ENCODE measurements around the gene EML2.
A peak's percentile ranks its signal among the peaks of the same experiment; 100 is the strongest.

The EML2 gene

DNA sequence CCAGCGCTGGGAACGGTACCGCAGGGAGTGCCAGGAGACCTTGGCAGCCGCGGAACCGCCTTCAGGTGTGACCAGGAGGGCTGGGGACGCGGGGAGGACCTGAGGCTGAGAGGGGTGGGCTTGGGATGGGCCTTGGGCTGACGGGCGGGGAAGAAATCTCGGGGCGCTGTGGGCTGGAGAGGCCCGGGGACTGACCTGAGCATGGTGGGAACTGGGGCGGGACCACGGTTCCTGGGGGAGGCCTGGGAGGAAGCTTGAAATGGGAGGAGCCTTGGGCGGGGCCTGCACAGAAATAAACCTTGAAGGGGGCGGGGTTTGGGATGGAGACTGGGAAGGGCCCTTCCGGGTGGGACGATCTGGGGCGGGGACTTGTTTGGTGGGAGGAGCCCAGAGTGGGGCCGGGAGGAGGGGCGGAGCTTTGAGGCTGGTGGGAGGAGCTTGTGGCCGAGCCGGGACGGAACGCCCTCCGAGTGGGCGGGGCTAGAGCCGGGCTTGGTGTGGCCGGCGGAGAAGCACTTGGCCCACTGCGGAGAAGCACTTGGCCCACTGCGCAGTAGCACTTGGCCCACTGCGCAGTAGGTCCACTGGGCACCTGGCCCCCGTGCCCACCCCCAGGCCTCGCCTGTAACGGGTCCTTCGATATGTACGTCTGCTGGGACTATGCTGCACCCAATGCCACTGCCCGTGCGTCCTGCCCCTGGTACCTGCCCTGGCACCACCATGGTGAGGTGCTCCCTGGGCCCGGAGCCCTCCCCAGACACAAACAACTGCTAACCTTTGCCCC lies 31.7 kb upstream of the EML2 start:
- Histone ChIP-seq H3K9me3 (ENCODE audit: control insufficient read depth, low read length) (no peaks in the 10 kb centered on the region), H3K27me3 (replicated peaks; ENCODE audit: control insufficient read depth, insufficient read depth, low read length, poor library complexity, severe bottlenecking) (peaks cover 25% of the 10 kb centered on the region), H3K4me1 (ENCODE audit: control insufficient read depth, insufficient read depth, low read length, poor library complexity, severe bottlenecking) (peaks cover 26% of the 10 kb centered on the region), H3K36me3 (ENCODE audit: control insufficient read depth, insufficient read depth, low read length) (no peaks in the 10 kb centered on the region), H3K4me3 (ENCODE audit: insufficient read depth, low read depth, low read length, poor library complexity, severe bottlenecking) (no peak overlapping the region), H3K27ac (ENCODE audit: insufficient read depth, low read length, poor library complexity, severe bottlenecking) (no peak overlapping the region)
- DNase-seq: peak in 2 of 3 donors; percentile 18 to 45

DNA sequence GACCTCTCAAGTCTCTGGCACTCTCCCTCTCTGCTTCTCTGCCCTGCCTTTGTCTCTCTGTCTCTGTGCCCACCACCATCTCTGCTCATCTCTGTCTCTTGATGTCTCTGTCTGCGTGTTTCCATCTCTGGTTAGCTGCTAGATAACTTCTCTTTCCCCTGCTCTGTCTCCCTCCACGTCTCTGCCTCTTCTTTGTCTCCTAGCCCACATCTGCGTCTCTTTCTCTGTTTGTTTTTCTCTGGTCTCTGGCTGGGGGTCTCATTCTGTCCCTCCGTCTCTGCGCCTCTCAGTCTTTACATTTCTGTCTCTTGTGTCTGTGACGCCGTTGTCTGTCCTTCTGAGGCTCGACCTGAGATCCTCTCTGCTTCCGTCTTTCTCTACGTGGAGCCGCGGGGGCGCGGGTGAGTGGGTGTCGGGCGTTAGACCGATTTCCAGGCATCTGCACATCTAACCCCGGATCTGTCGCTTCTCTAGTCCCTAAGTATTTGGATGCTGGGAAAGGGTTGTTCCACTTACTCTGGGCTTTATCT lies 29.2 kb upstream of the EML2 start:
- H3K4me1 ChIP-seq (ENCODE audit: control insufficient read depth, insufficient read depth, low read length, poor library complexity, severe bottlenecking): peaks cover 26% of the 10 kb centered on the region
- peak overlapping the region; percentile 56 for H3K4me3 ChIP-seq (ENCODE audit: insufficient read depth, low read depth, low read length, poor library complexity, severe bottlenecking)
- H3K9me3 ChIP-seq (ENCODE audit: control insufficient read depth, low read length): no peaks in the 10 kb centered on the region
- no peaks in the 10 kb centered on the region for H3K36me3 ChIP-seq (ENCODE audit: control insufficient read depth, insufficient read depth, low read length)
- no peak overlapping the region for H3K27ac ChIP-seq (ENCODE audit: insufficient read depth, low read length, poor library complexity, severe bottlenecking)
- peaks cover 25% of the 10 kb centered on the region for H3K27me3 ChIP-seq (replicated peaks; ENCODE audit: control insufficient read depth, insufficient read depth, low read length, poor library complexity, severe bottlenecking)
- DNase-seq: peak in 1 of 3 donors; percentile 15

DNA sequence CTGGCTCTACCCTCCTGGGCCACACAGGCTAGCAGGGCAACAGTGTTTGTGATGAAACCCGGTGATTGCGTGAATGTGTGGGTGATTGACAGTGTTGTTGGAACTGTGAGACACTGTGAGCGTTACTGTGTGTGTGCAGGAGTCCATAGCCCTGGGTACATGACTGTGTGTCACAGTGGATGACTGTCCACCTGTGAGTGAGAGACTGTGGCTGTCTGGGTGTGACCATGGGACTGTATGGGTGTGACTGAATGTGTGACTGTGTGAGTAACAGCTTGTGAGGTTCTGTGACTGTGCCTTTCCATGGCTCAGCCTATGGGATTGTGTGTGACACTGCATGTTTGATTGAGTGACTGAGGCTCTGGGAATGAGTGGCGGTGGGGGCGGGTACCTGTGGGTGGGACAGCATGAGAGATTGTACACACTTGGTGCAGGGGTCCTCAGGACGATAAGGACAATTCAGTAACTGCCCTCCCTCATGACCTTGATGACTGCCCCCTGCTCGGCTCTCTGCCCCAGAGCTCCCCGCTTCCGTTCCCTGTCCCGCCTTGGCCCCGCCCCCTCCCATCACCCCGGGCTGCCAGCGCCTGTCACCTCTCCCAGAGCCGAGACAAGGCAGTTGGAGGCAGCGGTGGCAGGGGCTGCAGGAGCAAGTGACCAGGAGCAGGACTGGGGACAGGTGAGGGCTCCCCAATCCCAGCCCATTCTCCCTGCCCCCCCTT lies 28.6 kb upstream of the EML2 start, which contains the start of gene GIPR:
TSS of gene GIPR (plus strand) at position 602 of the 722 bp plus-strand sequence. CDS start 1,300 bp downstream, outside the sequence.
- DNase-seq: peak; percentile 24 to 45 (median 25)
- Histone ChIP-seq H3K27ac (ENCODE audit: insufficient read depth, low read length, poor library complexity, severe bottlenecking) (no peak within 1 kb of the TSS), H3K4me3 (ENCODE audit: insufficient read depth, low read depth, low read length, poor library complexity, severe bottlenecking) (peak within 1 kb of the TSS; percentile 56), H3K36me3 (ENCODE audit: control insufficient read depth, insufficient read depth, low read length) (no peaks in the 10 kb centered on the region), H3K9me3 (ENCODE audit: control insufficient read depth, low read length) (no peaks in the 10 kb centered on the region), H3K27me3 (replicated peaks; ENCODE audit: control insufficient read depth, insufficient read depth, low read length, poor library complexity, severe bottlenecking) (peaks cover 25% of the 10 kb centered on the region), H3K4me1 (ENCODE audit: control insufficient read depth, insufficient read depth, low read length, poor library complexity, severe bottlenecking) (peaks cover 26% of the 10 kb centered on the region)

DNA sequence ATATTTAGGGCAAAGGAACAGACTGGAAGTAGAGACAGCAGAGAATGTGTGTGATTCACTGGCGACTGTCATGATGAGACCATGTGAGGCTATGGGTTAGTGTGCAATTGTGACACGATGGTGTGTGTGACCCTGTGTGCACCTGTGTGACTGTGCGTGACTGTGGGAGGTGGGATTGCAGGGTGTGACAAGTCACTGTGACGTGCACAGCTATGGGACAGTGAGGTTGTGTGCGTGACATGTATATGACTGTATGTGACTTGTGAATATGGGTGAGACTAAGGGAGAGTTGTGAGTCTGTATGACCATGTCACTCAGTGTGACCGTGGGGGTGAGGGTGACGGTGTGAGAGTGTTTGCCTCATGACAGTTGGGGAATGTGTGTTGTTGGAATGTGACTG lies 25.4 kb upstream of the EML2 start:
- H3K27ac ChIP-seq (ENCODE audit: insufficient read depth, low read length, poor library complexity, severe bottlenecking): no peak overlapping the region
- no peaks in the 10 kb centered on the region for H3K9me3 ChIP-seq (ENCODE audit: control insufficient read depth, low read length)
- H3K4me1 ChIP-seq (ENCODE audit: control insufficient read depth, insufficient read depth, low read length, poor library complexity, severe bottlenecking): peaks cover 20% of the 10 kb centered on the region
- peaks cover 9% of the 10 kb centered on the region for H3K27me3 ChIP-seq (replicated peaks; ENCODE audit: control insufficient read depth, insufficient read depth, low read length, poor library complexity, severe bottlenecking)
- DNase-seq: no peak
- H3K36me3 ChIP-seq (ENCODE audit: control insufficient read depth, insufficient read depth, low read length): no peaks in the 10 kb centered on the region
- no peak overlapping the region for H3K4me3 ChIP-seq (ENCODE audit: insufficient read depth, low read depth, low read length, poor library complexity, severe bottlenecking)

DNA sequence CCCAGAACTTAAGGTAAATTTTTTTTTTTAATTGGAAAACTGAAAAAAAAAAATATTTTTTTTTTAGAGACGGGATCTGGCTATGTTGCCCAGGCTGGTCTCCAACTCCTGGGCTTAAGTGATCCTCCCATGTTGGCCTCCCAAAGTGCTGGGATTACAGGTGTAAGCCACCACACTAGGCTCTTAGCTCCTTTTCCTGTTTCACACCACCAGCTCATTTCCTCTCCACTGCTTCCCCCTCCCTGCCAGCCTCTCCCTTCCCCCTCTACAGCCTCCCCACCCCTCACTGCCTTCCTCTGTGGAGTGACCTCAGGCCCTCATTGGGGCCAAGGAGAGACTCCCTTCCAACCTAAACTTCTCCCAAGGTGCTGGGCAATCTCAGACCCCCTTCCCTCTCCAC lies 24.6 kb upstream of the EML2 start:
- Histone ChIP-seq H3K4me1 (ENCODE audit: control insufficient read depth, insufficient read depth, low read length, poor library complexity, severe bottlenecking) (peaks cover 12% of the 10 kb centered on the region), H3K36me3 (ENCODE audit: control insufficient read depth, insufficient read depth, low read length) (no peaks in the 10 kb centered on the region), H3K27ac (ENCODE audit: insufficient read depth, low read length, poor library complexity, severe bottlenecking) (no peak overlapping the region), H3K4me3 (ENCODE audit: insufficient read depth, low read depth, low read length, poor library complexity, severe bottlenecking) (no peak overlapping the region), H3K27me3 (replicated peaks; ENCODE audit: control insufficient read depth, insufficient read depth, low read length, poor library complexity, severe bottlenecking) (peaks cover 3% of the 10 kb centered on the region), H3K9me3 (ENCODE audit: control insufficient read depth, low read length) (no peaks in the 10 kb centered on the region)
- DNase-seq: no peak

DNA sequence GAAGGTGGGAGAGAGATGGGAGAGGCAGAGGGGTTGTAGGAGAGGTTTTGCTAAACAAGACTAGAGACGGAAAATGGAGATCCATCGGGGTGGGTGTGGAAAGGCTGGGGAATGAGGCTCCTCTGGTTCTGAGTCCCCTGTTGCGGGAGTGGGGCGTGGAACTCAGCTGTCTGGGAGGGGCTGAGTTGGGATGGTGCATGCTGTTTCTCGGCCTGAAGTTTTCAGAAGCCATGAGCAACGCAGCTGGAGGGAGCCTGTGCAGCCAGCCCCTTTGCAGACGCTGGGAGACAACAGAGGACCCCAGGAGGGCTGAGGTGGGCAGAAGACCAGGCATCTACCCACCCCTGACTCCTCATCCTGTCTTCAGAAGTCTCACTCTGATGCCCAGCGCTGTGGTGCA lies 21.4 kb upstream of the EML2 start:
- Histone ChIP-seq H3K4me3 (ENCODE audit: insufficient read depth, low read depth, low read length, poor library complexity, severe bottlenecking) (no peak overlapping the region), H3K4me1 (ENCODE audit: control insufficient read depth, insufficient read depth, low read length, poor library complexity, severe bottlenecking) (no peaks in the 10 kb centered on the region), H3K36me3 (ENCODE audit: control insufficient read depth, insufficient read depth, low read length) (no peaks in the 10 kb centered on the region), H3K9me3 (ENCODE audit: control insufficient read depth, low read length) (no peaks in the 10 kb centered on the region), H3K27ac (ENCODE audit: insufficient read depth, low read length, poor library complexity, severe bottlenecking) (no peak overlapping the region), H3K27me3 (replicated peaks; ENCODE audit: control insufficient read depth, insufficient read depth, low read length, poor library complexity, severe bottlenecking) (no peaks in the 10 kb centered on the region)
- no peak for DNase-seq

DNA sequence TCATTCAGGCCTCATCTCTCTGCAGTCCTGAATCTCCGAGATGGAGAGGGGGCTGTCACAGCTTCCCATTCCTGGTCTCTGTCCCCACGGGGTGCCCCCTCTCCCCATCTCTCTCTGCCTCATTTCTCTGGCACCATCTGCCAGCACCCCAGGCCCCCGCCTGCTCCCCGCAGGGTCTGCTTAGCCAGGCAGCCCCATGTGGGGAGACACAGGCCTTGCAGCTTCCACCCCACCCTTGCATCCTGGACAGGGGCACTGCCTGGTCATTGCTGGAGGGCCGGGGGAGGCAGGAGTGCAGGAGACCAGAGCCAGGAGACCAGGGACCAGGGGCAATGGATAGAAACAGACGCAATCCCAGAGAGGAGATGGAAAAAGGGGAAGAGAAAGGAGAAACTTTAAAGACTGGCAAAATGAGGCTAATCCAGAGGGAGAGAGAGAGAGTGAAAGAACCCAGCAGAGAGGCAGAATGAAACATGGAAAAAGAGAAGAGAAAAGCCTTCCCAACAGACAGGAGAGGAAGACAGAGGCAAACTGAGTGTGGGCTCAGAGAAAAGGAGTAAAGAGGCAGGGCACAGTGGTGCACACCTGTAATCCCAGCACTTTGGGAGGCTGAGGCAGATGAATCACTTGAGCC lies 20.0 kb upstream of the EML2 start:
- H3K4me3 ChIP-seq (ENCODE audit: insufficient read depth, low read depth, low read length, poor library complexity, severe bottlenecking): no peak overlapping the region
- H3K27ac ChIP-seq (ENCODE audit: insufficient read depth, low read length, poor library complexity, severe bottlenecking): no peak overlapping the region
- H3K27me3 ChIP-seq (replicated peaks; ENCODE audit: control insufficient read depth, insufficient read depth, low read length, poor library complexity, severe bottlenecking): no peaks in the 10 kb centered on the region
- DNase-seq: no peak
- H3K4me1 ChIP-seq (ENCODE audit: control insufficient read depth, insufficient read depth, low read length, poor library complexity, severe bottlenecking): no peaks in the 10 kb centered on the region
- H3K36me3 ChIP-seq (ENCODE audit: control insufficient read depth, insufficient read depth, low read length): no peaks in the 10 kb centered on the region
- no peaks in the 10 kb centered on the region for H3K9me3 ChIP-seq (ENCODE audit: control insufficient read depth, low read length)

DNA sequence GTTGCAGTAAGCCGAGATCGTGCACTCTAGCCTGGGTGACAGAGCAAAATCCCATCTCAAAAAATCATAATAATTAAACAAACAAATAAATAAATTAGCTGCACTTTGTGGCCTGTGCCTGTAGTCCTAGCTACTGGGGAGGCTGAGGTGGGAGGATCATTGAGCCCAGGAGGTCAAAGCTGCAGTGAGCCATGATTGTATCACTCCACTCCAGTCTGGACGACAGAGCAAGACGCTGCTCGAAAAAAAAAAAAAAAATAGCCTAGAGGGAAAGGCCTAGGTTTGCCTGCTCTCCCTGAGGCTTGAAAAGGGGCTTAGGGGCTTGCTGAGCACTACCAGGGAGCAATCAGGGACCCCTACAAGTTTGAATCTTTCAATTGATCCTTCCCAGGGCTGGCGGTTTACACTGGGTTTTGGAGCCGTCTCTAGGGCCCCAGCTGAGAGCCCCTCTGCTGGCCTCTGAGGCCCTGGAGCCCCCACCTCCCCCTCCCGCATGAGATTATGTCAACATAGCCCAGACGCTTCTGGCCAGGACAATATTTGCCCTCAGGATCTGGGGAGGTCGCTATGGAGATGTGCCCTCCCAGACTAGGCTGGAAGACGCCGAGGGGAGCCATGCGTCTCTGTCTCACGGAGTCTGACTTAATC lies 18.4 kb upstream of the EML2 start:
- H3K9me3 ChIP-seq (ENCODE audit: control insufficient read depth, low read length): no peaks in the 10 kb centered on the region
- H3K36me3 ChIP-seq (ENCODE audit: control insufficient read depth, insufficient read depth, low read length): no peaks in the 10 kb centered on the region
- DNase-seq: no peak
- no peaks in the 10 kb centered on the region for H3K27me3 ChIP-seq (replicated peaks; ENCODE audit: control insufficient read depth, insufficient read depth, low read length, poor library complexity, severe bottlenecking)
- no peaks in the 10 kb centered on the region for H3K4me1 ChIP-seq (ENCODE audit: control insufficient read depth, insufficient read depth, low read length, poor library complexity, severe bottlenecking)
- H3K4me3 ChIP-seq (ENCODE audit: insufficient read depth, low read depth, low read length, poor library complexity, severe bottlenecking): no peak overlapping the region
- H3K27ac ChIP-seq (ENCODE audit: insufficient read depth, low read length, poor library complexity, severe bottlenecking): no peak overlapping the region

DNA sequence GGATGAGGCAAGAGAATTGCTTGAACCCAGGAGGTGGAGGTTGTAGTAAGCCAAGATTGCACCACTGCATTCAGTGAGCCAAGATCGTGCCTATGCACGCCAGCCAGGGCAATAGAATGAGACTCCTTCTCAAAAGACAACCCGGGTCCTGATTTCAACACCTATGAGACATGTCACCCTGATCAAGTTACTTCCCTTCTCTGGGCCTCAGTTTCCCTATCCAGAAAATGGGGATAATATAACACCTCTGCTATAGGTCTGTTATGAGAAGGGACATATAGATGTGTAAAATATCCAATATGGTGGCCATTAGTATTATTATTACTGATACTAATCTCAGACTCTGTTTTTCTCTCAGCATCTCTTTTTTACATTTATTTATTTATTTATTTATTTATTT lies 15.9 kb upstream of the EML2 start:
- Histone ChIP-seq H3K4me3 (ENCODE audit: insufficient read depth, low read depth, low read length, poor library complexity, severe bottlenecking) (no peak overlapping the region), H3K4me1 (ENCODE audit: control insufficient read depth, insufficient read depth, low read length, poor library complexity, severe bottlenecking) (no peaks in the 10 kb centered on the region), H3K9me3 (ENCODE audit: control insufficient read depth, low read length) (no peaks in the 10 kb centered on the region), H3K27me3 (replicated peaks; ENCODE audit: control insufficient read depth, insufficient read depth, low read length, poor library complexity, severe bottlenecking) (no peaks in the 10 kb centered on the region), H3K27ac (ENCODE audit: insufficient read depth, low read length, poor library complexity, severe bottlenecking) (no peak overlapping the region), H3K36me3 (ENCODE audit: control insufficient read depth, insufficient read depth, low read length) (no peaks in the 10 kb centered on the region)
- DNase-seq: no peak
